Mononuclear cell (primary cell): Measurements from ENCODE around the gene THUMPD3. TPM values are rescaled to one million over a fixed set of nuclear protein-coding genes. Genes with fewer than 3 reads are reported as not detected.

Experiments
- H3K27me3 ChIP-seq: 2 replicates; pipeline ENCODE4 v1.6.0; 2011; ENCODE audit warnings: low read length, control low read depth; ENCODE audit not compliant: insufficient read depth
- H3K4me1 ChIP-seq: 2 replicates; pipeline ENCODE4 v1.5.1; 2011; ENCODE audit warnings: mild to moderate bottlenecking, low read length, control low read depth; ENCODE audit not compliant: insufficient read depth
- H3K4me3 ChIP-seq: 2 replicates; pipeline ENCODE4 v1.5.1; 2011; ENCODE audit warnings: mild to moderate bottlenecking, low read length, moderate library complexity
- H3K9me3 ChIP-seq: 2 replicates; pipeline ENCODE4 v1.5.1; 2011; ENCODE audit warnings: low read depth, mild to moderate bottlenecking, control low read depth, low read length
- total RNA-seq: library from RNA; depleted of rRNA; stranded (reverse); fragments of >200 nt; gene quantifications from one replicate; pipeline ENCODE4 v1.2.3, GENCODE V29; 2012

Gene THUMPD3
- total RNA-seq, 1 donor, result 62.0 TPM

GRCh38 chr3:9415485-9416138 is 52.8 kb downstream of the THUMPD3 start:
- Histone ChIP-seq H3K9me3 (no peaks in the 10 kb centered on the region), H3K27me3 (no peaks in the 10 kb centered on the region), H3K4me1 (peaks cover 21% of the 10 kb centered on the region), H3K4me3 (no peak overlapping the region)

- no peaks in the 10 kb centered on the region for H3K27me3 ChIP-seq
- H3K9me3 ChIP-seq, result no peaks in the 10 kb centered on the region
- no peak overlapping the region for H3K4me3 ChIP-seq
- H3K4me1 ChIP-seq, result peaks cover 15% of the 10 kb centered on the region
Observed at GRCh38 chr3:9416139-9416780, 53.4 kb downstream of the THUMPD3 start.

GRCh38 chr3:9420850-9421549 is 58.1 kb downstream of the THUMPD3 start:
- Histone ChIP-seq H3K4me1 (peaks cover 11% of the 10 kb centered on the region), H3K27me3 (no peaks in the 10 kb centered on the region), H3K4me3 (no peak overlapping the region), H3K9me3 (no peaks in the 10 kb centered on the region)

GRCh38 chr3:9422712-9423424 is 60.0 kb downstream of the THUMPD3 start:
- no peaks in the 10 kb centered on the region for H3K27me3 ChIP-seq
- H3K4me1 ChIP-seq, result peaks cover 8% of the 10 kb centered on the region
- no peaks in the 10 kb centered on the region for H3K9me3 ChIP-seq
- no peak overlapping the region for H3K4me3 ChIP-seq

GRCh38 chr3:9428411-9428810 is 65.6 kb downstream of the THUMPD3 start:
- Histone ChIP-seq H3K4me1 (no peaks in the 10 kb centered on the region), H3K9me3 (no peaks in the 10 kb centered on the region), H3K4me3 (no peak overlapping the region)

GRCh38 chr3:9430733-9431132 is 67.9 kb downstream of the THUMPD3 start:
- no peak overlapping the region for H3K4me3 ChIP-seq
- no peaks in the 10 kb centered on the region for H3K4me1 ChIP-seq
- no peaks in the 10 kb centered on the region for H3K9me3 ChIP-seq
- H3K27me3 ChIP-seq, result no peaks in the 10 kb centered on the region

More at GRCh38 chr3:9428411-9428810, 65.6 kb downstream of the THUMPD3 start:
- no peaks in the 10 kb centered on the region for H3K27me3 ChIP-seq

- H3K4me1 ChIP-seq, result no peaks in the 10 kb centered on the region
- no peaks in the 10 kb centered on the region for H3K27me3 ChIP-seq
- no peak overlapping the region for H3K4me3 ChIP-seq
- H3K9me3 ChIP-seq, result no peaks in the 10 kb centered on the region
Observed at GRCh38 chr3:9433627-9434521, 71.0 kb downstream of the THUMPD3 start.

- Histone ChIP-seq H3K9me3 (no peaks in the 10 kb centered on the region), H3K4me3 (no peak overlapping the region), H3K27me3 (no peaks in the 10 kb centered on the region), H3K4me1 (no peaks in the 10 kb centered on the region)
Observed at GRCh38 chr3:9435316-9435715, 72.5 kb downstream of the THUMPD3 start.

Other genes with a start within 250 kb of the THUMPD3 start
- 2.2 TPM for gene SRGAP3, start 113.4 kb upstream of the THUMPD3 start, total RNA-seq
- gene SETD5, start 34.6 kb downstream of the THUMPD3 start, total RNA-seq, result 79.2 TPM
- gene LHFPL4, start 190.8 kb downstream of the THUMPD3 start, total RNA-seq, result not detected